Stimulated activated naive CD8-positive, alpha-beta T cell treated with anti-CD3 and anti-CD28 coated beads, Interleukin-15, Interleukin-2, amounts not matched to agents 100 U/mL and 50 U/mL, for 24 hours (primary cell): ENCODE measurements around the gene TK2.

ENCODE experiments used
- ATAC-seq: fragments of 150-1000 bp; cut with Tn5 transposase; one replicate; pipeline ENCODE4 v1.10.0; 2021
- DNase-seq: peaks from one replicate; pipeline ENCODE4 v3.0.0; 2021

The TK2 gene

DNA sequence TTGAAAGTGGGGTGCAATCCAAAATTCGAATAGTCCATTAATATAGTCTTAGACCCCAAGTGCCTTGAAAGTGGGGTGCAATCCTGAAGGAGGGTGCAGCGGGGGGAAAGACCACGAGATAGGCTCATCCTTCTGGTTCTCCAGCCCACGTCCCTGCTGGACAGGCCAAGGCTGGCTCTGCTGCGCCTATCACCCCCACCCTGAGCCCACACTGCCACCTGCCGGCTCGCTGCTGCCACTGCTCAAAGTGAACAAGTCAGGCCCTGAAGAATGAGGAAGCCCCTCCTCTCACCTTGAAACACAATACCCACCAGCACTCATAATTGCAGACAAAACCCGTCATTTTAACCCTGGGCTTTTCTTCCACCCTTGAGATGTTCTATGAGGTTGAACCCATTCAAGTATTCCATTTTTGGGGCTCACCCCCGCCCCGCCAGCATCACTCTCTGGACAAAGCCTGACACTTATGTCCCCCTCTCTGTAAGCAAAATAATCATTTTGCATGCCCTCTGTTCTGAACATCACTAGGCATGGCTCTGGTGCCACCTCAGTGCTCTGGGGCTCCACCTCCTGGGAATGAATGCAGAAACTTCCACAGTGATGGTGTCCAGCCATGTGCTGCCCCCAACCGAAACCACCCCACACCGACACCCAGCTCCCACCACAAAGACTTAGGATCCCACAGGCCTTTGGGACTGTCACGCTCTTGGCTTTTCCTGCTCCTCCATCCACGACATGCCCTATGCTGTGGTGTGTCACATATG lies 66.1 kb downstream of the TK2 start:
- DNase-seq (peak; percentile 86), ATAC-seq (peak; percentile 54)

DNA sequence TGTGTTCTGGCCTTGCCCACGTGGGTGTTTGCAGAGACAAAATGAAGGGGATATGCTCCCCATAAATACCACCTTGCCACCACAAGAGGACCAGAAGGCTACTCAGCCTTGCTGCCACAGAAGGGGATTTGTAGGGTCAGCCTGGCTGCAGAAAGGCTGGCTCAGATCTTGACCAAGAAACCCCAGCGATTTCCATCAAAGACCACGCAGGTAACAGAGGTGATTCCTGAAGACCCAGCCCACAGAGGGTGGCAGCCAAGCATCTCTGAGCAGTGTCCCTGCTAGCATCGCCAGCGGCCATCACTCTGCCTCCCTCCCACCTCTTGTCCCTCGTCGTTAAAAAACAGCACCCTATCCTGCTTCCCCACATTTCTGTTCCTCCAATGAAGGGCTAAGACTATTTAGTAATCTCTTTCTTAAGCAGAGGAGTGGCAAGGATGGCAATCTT lies 68.0 kb downstream of the TK2 start:
- DNase-seq (no peak), ATAC-seq (no peak)

DNA sequence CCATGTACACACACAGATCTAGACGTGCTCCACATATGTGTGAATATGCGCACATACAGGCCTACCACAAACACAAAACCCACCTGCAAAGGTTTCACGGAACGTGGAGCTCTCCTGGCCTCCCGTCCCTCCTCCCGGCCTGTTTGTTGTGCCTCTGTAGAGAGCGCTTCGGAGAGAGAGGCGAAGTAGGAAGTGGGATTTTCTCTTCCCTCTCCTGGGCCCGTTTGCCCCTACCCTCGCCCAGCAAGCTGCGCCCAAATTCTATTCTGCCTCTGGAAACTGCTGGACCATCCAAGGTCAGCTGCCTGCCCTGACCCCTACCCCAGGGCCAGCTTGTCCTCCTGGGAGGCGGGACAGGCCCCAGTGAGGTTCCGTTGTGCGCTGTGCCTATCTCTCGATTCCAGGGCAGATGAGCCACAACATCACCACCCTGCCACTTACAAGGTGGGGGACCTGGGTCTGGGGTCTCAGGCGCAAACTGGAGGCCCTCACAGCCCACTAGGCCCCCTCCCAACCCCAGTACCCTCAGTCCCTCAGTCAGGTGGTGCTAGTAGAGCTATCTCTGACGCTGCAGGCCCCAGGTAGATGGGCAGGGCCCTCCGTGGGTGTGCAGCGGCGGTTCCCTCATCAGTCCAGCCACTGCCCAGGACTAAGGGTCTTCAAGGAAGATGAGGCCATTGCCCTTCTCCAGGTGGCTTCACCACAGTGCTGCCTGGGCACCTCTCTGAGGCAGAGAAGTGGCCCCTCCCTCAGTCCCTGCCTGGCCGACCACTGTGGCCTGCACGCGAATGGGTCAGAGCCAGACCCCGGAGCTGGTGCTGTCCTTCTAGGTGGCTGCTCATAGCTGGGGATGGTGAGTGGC lies 68.6 kb downstream of the TK2 start:
- ATAC-seq (no peak), DNase-seq (no peak)

DNA sequence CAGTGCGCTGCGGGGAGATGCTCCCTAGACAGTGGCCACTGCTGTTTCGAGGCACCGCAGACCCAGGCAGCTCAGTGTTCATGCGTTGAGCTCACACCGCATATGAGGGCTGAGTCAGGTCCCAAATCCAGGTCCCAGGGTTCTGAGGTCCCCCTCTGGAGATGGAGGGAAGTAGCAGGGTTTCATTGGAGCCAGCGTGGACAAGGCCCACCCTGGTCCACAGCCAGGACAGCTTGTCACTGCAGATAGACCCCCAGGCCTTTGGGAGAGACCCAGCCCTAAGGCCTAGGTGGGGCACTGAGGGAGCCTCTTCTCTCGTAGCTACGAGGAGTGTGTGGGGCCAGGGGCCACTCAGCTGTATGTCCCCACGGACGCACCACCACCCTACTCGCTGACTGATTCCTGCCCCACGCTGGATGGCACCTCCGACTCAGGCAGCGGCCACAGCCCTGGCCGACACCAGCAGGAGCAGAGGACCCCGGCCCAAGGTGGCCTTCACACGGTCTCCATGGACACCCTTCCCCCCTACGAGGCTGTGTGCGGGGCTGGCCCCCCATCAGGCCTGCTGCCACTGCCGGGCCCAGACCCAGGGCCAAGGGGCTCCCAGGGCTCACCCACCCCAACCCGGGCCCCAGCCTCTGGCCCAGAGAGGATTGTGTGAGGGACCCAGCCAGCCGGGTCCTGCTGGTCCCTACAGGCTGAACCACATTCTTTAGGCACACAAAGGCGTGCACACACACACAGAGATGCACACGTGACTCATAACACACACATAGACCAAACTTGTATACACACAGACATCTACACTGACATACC lies 69.4 kb downstream of the TK2 start:
- DNase-seq, result no peak
- no peak for ATAC-seq

DNA sequence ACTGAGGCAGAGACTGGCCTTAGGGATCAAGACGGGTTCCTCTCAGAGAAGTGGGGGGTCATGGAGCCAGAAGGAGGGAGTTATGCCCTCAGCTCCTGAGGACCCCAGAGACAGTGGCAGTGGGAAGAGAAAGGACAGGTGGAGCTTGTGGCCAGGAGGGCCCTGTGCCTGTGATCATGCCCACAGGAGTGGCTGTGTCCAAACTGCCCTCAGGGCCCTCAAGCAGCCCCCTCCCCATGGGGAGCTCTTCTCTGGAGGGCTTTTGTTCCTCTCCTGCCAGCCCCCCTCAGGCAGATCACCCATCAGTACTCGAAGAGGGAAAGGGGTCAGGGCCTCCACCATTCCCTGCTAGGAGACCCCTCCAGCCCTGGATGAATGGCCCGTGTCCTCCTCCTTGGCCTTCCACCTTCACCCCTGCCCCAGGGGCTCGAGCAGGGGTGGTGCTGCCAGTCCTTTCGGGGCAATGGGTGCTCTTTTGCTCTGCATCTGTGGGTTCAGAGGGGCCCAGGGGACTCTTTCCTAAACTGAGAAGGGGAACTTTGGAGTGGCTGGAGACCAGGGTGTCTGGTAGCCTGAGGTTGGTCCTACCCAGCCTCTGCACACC lies 70.2 kb downstream of the TK2 start:
- DNase-seq, result no peak
- no peak for ATAC-seq

DNA sequence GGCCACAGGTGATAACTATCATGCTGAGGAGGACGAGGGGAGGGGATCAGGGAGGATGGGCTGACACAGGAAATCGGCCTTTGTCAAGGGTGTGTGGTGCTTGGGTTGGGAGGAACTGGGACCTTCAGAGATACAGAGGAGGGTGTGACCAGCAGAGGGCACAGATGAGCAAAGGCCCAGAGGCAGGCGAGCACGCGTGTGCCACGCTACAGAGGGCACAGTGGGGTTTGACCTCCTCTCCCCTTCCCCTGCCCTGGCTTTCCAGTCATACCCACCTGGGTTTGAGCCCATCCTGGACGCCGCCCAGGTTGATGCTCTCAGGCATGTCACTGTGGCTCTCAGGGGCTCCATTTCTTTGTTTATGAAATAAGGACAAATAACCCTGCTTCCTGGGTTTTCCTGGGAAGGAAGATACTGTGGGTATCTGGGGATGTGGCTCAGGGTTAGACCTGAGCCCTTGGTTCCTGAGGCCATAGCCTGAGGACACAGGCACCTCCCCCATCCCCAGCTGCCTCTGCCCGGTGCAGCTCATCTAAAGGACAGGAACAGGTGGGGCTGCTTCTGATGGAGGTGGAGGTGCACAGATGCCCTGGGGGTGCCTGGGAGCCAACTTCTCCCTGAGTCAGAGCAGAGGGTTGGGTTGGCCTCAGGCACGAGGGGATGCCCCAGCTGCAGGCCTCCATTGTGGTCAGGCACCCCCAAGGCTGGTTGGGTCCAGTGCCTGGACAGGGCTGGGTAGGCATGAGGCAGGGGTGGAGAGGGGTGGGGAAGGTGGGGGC lies 71.0 kb downstream of the TK2 start:
- DNase-seq, result peak; percentile 87
- ATAC-seq, result peak; percentile 83

DNA sequence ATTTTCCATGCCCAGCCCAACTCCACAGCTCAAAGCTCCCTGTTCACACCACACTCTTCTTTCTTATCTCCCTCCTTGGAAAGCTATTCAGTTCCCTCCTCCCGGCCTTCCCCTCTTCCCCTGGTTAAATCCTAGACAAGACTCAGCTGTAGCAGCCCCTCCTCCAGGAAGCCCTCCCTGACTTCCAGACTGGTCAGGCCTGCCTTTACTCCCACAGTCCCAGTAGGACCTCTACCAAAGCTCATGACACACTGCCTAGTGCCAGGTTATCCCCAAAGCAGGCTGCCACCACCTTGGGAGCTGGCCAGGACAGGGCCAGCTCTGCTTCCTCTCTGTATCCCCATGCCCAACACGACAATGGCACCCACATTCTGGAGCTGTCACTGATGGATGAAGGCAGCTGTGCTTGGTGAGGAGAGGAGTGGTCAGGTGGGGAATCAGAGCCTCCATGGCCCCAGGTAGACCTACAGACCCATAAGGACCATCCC lies 72.8 kb downstream of the TK2 start:
- no peak for DNase-seq
- ATAC-seq, result no peak

DNA sequence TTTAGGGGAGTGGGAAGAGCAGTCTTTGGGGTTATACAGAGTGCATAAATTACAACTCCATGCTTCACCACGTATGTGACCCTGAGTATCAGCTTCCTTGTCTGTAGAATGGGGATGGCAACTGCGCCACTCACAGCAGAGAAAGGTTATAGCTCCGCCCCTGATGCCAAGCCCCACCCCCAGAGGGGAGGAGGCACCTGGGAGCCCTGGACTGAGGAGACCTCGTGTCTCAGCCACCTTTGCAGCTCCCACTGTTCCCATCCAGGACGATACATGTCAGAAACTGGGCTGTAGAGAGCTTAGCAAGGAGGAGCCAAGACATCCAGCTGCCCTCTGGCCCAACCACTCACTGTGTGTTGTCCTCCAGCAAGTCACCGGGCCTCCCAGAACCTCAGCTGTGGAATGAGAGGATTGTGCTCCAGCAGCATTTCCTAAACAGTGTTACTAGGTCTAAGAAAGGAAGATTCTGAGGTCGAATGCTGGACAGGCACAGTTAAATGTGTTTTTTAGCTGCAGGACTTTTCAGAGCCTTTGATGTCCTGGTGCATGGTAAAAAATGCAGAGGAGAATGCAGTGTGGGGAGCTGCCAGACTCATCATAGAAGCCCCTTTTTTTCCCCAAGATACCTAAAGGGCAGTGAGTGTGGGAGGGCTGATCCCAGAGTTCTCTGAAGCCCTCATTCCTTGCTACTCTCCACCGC lies 73.4 kb downstream of the TK2 start:
- ATAC-seq (peak; percentile 17), DNase-seq (peak; percentile 67)

DNA sequence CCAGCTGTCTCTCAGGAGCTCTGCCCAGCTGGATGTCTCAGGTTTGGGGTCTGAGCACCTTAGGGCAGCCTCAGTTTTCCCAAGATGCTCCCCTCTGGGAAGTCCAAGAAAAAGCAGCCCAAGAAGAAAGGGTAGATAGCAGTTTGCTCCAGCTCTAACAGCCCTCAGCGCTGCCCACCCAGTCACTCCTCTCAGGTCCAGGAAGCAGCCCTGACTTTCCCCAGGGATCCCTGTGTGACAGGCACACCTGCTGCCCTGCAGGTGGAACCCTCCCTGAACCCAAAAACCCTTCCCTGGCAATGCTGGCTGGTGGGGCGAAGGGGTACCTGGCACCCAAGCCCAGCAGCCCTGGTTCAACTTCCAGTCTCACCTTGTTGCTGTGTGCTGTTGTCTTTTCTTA lies 74.7 kb downstream of the TK2 start:
- DNase-seq, result no peak

DNA sequence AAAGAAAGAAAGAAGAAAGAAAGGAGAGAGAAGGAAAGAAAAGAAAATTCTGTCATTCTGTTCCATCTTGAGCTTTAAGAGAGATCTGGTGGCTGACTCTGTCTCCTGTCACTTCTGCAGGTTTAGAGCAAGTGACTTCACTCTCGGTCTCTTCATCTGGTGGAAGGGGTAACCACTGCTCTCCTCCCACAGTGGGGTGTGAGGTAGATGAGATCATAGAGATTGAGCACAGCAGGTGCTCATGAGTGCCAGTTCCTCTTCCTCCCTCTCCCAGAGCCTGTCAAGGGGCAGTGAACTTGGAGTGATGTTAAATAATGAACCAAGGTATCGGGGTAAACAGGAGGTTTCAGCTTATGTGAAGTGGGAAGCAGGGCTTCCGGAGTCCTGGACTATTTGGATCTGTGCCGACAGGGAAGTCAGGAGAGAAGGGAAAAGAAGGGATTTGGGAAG lies 75.1 kb downstream of the TK2 start:
- DNase-seq, result peak; percentile 42
- peak; percentile 88 for ATAC-seq

More for the DNA sequence above, 74.7 kb downstream of the TK2 start:
- ATAC-seq, result no peak

DNA sequence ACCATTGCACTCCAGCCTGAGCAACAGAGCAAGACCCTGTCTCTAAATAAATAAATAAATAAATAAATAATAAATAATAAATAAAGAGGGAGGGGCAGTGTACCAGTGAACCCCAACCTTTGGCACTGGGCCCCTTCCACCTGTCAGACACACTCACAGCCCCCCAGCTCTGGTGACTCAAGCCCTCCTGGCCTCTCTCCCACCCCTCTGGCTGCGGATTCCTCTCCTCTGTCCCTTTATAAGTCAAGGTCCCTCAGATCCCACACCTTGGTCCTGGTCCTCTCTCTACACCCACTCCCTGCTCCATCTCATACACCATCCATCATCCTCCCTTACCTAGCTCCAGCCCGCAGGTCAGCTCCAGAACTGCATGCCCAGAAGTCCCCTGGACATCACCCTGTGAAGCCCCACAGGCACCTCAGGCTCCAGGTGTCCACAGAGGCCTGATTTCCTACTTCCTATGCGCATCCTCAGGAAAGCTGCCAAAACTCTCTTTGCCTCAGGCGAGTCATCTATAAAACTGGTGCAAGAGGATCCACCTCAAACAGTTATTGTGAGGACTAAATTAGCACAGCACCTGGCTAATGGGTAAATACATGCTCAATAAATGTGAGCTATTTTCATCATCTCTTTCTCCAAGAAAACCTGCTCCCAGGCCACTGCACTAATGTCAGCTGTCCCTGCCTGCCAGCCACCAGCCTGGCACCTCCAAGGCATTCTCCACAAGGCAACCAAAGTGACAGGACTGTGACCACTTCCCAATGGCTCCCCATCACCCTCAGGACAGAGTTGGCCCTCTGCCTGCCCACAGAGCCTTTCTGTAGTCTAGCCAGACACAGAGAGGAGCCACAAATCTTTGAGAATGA lies 76.0 kb downstream of the TK2 start:
- ATAC-seq, result no peak
- no peak for DNase-seq

DNA sequence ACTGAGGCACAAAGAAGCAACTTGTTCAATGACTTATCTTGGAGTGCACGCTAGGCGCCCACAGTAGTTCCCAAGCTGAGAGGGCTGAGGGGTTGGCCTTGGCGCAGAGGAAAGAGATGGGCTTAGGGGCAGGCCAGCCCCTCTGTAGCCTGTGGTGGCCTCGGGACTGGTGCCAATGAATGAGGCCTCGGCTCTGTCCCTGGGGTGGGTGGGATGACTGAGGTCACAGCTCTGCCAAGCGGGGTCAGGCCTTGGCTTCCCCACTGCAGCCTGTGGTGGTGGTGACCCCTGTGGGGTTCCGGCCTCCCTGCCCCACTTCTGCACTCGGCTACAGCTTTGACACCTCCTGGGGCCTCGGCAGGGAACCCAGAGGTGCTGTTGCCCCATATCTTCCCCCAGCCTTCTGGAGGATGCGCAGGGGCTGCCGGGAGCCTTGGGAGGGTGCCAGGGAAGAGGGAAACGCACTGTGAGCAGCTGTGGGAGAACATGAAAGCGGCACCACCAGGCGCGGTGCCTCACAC lies 76.8 kb downstream of the TK2 start:
- DNase-seq (no peak), ATAC-seq (no peak)

DNA sequence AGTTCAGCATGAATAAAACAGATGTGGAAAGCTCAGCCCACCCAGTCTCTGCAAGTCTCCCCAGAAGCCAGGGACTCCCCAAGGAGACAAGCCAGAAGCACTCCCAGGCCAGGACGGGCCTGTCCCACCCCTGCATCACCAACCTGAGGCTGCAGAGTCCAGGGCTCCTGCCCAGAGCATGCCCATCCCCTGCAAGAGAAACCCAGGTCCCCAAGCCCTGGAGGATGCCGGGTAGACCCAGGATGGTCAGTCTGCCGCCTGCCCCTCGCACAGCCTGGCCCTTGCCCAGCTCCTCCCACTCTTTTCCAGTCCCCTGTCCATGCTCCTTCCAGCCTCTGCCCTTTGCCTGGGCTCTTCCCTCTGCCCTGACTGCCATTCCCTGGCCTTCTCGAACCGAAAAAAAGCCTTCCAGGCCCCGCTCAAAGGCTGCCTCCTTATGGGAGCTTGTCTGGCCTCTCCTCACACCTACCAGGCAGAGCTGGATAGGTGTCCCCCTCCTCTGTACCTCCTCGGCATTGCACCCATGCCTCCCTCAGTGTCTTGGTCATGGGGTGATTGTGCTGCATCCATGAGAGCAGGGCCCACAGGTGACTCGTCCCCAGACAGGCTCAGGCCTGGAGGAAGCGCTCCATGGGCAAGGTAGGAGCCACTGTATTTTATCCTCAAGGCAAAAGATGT lies 78.1 kb downstream of the TK2 start:
- ATAC-seq, result no peak
- DNase-seq, result no peak

DNA sequence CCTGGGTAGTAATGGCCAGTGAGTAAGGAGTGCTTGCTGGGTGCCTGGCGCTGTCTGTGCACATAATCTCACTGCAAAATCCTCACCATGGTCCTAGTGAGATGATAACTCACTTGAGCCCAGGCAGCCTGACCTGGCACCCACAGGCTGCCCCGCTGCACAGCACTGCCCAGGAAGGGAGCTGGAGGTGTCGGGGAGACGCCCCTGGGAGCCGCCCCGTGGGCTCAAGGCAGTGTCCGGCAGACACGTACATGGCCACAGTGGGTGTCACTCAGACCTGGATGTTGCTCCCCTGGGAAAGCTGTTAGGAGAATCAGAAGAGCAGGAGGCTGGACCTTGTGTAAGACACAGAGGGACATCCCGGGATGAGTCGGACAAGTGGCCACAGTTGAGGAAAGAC lies 78.7 kb downstream of the TK2 start:
- DNase-seq (no peak), ATAC-seq (no peak)

DNA sequence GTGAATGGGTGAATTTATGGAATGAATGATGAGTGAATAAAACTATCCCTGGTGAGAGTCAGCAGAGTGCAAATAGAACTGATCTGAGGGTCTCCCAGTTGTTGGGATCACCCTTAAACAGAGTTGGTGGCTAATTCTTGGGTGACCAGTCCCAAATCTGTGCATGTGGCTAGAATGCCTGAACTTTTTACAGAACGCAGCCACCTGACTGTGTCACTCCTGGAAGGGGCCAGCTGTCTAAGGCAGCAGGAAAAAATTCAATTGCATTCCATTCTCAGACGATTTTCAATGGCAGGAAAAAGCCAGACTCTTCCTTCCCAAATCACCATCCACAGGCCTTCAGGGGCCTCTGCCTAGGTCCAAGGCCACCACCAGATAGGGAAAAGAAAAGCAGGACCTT lies 79.4 kb downstream of the TK2 start:
- ATAC-seq (no peak), DNase-seq (no peak)

DNA sequence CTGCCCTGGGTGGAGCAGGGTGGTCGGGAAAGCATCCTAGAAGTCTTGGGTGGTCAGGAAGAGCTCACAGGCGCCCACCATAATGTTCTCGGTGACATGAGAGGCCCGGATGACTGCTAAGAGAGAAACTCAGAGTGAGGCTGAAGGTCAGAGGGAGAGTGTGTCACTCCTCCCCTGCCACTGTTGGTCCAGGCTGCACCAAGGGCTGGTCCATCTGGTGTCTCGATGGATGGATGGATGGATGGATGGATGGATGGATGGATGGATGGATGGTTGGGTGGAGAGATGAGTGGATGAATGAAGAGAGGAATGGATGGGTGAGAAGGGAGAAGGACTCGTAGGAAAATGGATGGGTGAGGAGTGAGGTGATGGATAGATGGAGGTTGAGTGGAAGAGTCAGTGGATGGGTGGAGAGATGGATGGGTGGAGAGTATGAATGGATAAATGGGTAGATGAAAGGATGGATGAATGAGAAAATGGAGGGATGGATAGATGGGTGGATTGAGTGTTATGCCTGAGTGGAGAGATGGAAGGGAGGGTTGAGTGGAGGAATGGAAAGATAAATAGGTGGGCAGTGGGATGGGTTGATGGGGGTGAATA lies 79.9 kb downstream of the TK2 start:
- ATAC-seq (no peak), DNase-seq (no peak)

DNA sequence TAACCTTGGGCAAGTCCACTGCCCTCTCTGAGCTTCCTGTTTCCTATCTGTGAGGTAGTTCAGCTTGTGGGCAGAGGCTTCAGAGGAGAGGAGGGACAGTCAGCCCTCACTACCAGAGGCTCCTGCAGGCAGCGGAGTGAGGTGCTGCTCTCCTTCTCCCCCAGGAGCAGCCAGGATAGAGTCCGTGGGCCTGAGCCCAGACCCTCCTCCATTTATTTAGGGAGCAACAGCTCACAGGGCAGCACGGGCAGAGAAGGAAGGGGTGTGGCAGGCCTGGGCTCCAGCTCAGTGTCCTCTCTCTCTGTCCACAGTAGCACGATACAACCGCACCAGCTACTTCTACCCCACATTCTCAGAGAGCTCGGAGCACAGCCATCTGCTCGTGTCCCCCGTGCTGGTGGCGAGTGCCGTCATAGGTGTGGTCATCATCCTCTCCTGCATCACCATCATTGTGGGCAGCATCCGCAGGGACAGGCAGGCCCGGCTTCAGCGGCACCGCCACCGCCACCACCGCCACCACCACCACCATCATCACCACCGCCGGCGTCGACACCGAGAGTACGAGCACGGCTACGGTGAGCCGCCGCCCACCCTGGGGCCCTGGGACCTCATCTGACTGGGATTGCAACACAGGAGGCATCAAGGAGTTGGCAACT lies 80.5 kb downstream of the TK2 start:
- ATAC-seq, result no peak
- DNase-seq, result no peak
